GM19351 (cell line): ENCODE data around the gene TMEM244.
"Not testable (repeated sequence)": the region's sequence is repeated elsewhere in the genome, so short reads cannot be mapped to it uniquely, and the experiment has no call there.

Source experiments
- ATAC-seq: cut with Tn5 transposase; IDR thresholded peaks from one replicate; pipeline ENCODE4 v1.9.1; 2021; ENCODE audit warnings: mild to moderate bottlenecking, moderate library complexity; ENCODE audit not compliant: unreplicated experiment

TMEM244 gene

DNA sequence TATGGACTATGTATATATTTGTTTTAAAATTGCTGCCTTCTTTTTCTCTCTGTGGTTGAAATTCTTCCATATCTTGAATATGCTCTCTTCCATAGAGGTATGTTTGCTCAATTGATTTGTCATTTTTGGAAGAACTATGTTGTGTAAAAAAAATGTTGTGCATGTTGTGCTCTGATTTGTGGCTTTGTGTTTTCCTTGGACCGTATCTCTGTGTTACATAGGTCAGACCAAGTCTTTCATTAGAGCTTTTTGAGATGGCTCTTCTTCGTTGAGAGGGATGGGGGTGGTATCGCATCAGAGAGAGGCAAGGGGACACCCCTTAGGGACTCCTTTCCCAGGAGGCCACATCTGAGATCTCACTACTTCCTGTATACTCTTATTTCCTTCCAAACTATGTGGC lies 43.8 kb downstream of the TMEM244 start:
- ATAC-seq: no peak

DNA sequence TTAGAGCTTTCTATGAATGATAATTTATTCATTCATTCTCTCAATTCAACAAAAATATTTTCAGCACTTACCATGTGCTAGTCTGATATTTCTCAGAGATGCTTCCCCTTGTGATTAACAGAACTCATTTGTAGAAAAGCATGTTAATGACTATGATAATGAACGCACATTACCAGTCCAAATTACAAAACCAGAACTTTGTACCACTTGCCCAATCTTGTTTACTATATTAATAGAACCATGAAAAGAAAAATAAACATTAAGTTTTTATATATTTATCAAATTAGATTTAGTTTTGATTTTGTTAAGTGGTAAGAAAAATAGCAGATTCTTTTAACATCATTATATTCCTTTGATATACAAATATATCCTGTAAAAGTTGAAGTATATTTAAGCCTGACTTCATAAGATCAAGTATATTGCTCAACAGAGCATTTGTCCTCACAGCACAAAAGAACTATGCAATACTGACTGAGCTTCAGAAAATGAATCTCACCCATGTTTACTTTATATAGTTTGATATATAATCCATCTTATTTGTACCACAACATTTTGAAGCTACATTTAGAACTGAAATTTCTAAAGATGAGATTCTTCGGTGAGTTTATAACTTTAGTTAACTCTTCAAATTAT lies 48.9 kb downstream of the TMEM244 start:
- no peak for ATAC-seq

DNA sequence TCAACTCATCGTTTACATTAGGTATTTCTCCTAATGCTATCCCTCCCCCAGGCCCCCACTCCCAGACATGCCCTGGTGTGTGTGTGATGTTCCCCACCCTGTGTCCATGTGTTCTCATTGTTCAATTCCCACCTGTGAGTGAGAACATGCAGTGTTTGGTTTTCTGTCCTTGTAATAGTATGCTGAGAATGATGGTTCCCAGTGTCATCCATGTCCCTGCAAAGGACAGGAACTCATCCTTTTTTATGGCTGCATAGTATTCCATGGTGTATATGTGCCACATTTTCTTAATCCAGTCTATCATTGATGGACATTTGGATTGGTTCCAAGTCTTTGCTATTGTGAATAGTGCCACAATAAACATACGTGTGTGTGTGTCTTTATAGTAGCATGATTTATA lies 54.0 kb downstream of the TMEM244 start:
- not testable (repeated sequence) for ATAC-seq

DNA sequence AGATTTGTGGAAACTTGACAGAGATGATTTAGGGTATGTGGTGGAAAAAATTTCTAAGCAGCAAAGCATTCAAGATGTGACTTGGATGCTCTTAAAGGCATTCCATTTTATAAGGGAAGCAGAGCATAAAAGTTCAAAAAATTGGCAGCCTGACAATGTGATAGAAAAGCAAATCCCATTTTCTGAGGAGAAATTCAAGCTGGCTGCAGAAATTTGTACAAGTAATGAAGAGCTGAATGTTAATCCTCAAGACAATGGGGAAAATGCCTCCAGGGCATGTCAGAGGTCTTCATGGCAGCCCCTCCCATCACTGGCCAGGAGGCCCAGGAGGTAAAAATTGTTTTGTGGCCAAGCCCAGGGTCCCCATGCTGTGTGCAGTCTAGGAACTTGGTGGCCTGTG lies 58.2 kb downstream of the TMEM244 start:
- not testable (repeated sequence) for ATAC-seq

DNA sequence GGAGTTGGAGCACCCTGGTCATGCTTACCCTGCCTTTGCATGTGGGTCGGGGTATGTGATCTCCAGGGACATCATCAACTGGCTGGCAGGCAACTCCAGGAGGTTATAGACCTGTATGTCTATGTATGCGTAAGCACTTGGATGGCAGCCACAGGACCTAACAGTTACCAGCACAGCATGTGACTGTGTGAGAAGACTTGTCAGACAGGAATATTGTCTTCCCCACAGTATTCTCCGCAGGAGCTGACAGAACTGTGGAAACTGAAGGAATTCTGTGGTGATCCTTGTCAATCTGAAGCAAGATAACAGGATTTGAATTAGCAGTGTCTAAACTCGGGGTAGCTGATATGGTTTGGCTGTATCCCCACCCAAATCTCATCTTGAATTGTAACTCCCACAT lies 59.2 kb downstream of the TMEM244 start:
- no peak for ATAC-seq

DNA sequence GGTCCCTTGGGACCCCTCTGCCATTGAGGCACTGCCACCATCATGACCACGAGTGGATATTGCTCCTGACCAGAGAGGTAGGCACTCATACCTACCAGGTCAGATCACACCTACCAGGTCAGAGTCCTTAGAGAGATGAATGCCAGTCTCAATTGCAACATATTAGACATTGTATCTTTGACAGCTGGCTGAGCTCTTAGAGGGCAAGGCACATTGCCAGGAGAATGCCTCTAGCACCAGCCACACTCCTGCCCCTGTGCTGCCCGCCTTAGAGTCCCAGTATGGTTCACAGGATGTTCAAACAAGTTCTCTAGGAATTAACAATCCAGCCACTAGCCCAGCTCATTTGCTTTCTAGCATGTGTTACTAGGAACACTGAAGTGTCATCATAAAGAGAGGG lies 65.9 kb downstream of the TMEM244 start:
- ATAC-seq: no peak

DNA sequence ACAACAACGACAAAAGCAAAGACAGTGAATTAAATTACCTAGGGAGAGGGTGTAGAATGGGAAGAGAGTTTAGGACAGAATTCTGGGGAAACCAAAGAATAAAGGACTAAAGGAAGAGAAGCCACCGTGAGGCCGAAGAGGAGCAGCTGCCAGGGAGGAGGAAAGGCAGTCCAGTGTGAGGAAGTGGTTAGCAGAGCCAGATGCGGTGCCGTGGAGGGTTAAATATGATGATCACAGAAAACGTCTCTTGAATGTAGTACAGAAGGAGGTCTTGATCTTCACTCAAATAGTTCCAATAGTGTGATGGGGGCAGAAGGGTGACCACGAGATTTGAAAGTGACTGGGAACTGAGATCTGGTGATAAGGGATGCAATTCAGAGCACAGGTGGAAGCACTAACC lies 67.7 kb downstream of the TMEM244 start:
- no peak for ATAC-seq

DNA sequence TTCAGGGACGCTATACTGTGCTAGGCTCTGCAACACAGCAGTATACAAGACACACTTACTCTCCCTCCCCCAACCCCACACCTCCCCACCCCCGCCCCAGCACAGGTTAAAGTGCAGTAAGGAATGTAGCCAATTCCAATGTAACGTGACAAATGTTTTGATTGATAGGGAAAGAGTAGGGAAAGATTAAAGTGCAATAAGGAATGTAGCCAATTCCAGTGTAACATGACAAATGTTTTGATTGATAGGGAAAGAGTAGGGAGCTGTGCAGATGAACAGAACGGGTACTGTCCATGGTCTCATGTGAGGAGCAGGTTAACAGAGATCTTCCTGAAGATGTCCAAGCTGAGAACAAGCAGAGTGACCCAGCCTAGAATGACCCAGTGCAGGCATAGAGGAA lies 69.1 kb downstream of the TMEM244 start:
- no peak for ATAC-seq

DNA sequence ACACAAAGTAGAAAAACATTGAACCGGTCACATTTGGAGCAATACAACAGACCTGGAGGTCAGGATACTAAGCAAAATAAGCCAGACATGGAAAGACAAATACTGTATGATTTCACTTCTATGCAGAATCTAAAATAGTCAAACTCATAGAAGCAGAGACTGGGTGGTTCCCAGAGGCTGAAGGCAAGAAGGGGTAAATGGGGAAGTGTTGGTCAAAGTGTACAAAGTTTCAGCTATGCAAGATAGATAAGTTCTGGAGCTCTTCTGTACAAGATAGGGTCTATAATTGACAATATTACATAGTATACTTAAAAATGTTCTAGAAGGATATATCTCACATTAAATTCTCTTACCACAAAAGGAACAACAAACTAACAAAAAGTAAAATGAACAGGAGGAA lies 70.3 kb downstream of the TMEM244 start:
- ATAC-seq: no peak

DNA sequence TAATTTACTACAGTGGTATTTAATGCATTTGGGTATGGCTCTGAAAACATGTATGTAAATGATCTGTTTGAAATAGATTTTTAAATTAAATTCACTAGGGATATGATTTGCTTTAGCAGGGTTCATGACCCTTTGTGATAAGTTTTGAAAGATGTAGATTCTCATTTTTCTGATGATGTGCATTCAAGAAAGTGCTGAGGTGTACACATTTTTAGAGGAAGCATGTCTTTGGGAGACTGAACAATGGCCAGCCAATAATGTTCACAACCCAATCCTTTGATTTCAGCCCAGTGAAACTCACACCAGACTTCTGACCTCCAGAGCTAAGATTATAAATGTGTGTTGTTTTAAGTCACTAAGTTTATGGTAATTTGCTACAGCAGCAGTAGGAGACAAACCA lies 71.1 kb downstream of the TMEM244 start:
- no peak for ATAC-seq

DNA sequence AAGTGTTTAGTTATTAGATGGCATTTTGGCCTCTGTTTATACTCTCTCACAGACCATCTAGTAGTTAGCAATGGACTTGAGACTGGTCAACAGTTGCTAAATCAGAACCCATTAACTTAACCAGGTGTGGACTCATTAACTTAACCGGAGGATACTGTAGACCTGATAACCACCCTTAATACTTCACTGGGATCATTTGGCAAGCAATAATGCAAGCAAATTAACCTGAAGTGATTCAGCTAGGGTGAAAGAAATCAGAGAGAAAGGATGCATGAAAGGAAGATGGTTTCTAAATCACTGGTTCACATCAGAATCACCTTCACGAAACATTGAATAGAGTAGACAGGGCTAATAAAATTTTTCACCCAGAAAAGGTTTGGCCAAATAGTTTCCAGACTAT lies 73.3 kb downstream of the TMEM244 start:
- no peak for ATAC-seq

DNA sequence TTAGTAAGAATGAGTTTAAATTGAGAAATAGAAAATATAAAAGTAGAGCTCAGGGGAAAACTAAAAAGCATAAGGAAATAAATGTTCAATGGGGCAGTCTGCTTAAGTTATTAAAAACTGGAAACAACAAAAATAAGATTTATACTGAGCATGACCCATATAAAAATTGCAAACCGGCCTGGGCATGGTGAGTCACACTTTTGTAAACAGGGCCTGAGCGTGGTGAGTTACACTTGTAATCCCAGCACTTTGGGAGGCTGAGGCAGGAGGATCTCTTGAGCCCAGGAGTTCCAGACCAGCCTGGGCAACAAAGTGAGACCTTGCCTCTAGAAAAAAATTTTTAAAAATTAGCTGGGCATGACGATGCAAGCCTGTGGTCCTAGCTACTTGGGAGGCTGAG lies 74.6 kb downstream of the TMEM244 start:
- no peak for ATAC-seq

DNA sequence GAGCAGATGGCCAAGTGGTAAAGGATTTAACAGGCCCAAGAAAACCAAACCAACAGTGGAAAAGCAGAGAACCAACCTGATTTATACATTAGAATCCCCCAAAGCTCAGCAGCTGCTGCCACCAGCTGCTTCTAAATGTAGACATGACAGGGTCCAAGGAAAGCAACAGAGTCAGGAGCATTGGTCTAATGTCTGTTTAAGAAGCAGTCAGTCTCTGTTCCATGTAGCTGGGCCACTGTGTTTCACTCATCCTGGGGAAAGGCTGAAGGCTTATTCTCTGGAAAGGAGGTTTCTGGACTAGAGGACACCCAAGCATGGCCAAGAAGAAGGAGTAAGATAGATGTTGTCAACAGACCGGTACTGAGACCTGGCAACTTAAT lies 75.4 kb downstream of the TMEM244 start:
- no peak for ATAC-seq

DNA sequence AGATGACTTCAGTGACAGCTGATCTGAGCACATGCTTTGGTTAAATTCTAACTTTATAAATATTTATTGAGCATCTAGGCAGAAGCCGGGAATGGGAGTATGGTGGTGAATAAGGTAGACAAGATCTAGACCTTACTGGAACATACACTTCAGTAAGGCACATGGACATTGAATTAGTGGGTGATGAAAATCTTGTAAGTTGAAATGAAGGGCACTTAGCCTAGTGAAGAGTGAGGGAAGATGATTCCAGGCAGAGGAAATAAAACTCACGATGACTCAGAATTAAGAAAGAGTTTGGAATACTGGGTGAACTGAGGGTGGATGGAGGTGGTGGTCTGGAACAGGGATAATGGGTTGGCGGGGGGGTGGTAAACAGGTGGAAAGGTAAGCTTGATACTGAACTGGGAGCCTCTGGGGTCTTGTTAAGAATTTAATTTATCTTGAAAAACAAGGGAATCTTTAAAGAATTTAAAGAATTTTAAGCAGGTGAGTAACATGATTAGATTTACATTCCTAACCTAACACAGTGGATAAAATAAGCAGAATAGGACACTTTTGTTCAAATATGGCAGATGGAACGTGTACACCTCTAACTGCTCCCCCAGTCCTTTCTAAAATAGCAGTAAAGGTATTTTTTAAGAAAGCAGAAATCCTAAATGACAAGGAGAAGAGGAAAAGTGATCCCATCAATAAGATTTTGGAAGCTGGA lies 75.9 kb downstream of the TMEM244 start:
- ATAC-seq: no peak
